Non-pigmented ciliary epithelial cell (primary cell): ENCODE data around the gene PROP1.
"Not testable (repeated sequence)": the region's sequence is repeated elsewhere in the genome, so short reads cannot be mapped to it uniquely, and the experiment has no call there.

Source experiments
- DNase-seq: peaks from one replicate; pipeline ENCODE4 v3.0.0-alpha.2; 2010; ENCODE audit warnings: low read depth

PROP1 gene

DNA sequence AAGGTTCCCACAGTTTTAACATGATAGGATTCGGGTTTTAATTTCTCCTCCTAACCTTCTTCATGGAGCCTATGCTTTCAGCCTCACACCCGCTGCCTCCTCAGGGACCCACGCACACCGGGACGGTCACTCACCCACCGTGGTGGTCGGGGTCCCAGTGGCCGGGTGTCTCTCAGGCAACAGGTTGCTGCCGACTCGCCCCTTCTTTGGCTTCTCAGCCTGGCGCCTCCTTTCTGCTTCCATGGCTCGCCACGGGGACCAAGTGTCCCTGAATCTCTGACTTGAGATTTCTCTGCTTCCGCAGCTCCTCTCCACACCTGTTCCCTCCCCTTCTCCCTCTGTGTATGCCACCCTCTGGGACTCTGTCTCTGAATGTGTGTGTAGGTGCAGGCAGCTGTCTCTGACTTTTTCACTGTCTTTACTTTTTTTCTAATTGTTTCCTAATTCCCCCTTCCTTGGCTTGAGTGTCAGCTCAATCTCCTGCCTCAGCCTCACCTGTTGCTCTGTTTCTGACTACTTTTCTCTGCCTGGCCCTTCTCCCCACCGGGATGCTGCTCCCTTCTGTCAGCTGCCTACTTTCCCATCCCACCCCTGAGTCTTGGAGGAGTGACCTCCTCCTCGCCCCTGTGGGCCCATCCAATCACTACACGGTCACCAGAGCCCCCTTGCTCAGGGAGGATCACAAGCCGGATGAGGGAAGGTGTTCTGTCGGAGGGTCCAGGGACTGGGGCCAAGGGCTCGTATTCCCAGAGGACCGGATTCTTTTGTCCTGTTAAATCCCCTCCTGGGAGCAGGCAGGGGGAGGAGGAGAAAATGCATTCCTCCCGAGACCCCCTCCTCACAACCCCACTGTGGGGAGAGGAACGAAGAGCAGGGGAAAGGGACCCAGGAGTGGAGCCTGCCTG is at the start of gene PROP1:
PROP1 (minus strand) TSS at position 552 of the 905 bp plus-strand sequence; CDS start at position 243, 309 bp downstream.
- DNase-seq = no peak

DNA sequence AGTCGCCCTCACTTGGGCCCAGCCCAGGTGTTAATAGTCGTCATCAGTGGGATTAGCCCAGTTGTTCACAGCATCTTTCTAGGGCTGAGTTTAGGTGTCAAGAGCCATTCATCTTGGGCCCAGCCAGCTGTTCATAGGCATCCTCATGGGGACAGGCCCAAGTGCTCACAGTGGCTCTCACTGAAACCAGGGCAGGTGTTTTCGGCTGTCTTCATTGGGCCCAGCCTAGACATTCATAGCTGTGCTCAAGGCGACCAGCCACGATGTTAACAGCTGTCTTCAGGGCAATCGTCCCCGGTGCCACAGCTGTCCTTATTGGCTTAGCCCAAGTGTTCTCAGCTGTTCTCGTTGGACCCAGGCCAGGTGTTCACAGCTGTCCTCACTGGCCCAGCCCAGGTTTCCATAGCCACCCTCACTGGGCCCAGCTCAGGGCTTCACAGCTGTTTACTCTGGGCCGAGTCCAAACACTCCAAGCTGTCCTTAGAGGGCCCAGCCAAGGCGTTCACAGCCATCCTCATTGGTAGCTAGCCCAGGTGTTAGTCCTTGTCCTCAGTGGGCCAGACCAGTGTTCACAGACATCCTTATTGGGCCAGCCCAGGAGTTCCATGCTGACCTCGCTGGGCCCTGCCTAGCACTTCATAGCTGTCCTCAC is 23.5 kb upstream of the PROP1 start:
- not testable (repeated sequence) for DNase-seq

DNA sequence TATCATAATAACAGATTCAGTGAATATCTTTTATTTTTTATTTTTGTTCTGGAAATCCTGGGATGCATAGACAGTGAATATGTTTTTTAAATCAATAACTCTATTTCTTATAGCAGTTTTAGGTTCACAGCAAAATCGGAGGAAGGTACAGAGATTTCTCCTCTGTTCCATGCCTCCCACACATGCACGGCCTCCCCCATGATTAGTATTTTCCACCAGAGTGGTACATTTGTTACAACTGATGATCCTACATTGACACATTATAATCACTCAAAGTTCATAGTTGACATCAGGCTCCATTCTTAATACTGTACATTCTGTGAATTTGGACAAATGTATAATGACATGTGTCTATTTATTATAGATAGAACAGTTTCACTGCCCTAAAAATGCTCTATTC is 16.7 kb upstream of the PROP1 start:
- not testable (repeated sequence) for DNase-seq

DNA sequence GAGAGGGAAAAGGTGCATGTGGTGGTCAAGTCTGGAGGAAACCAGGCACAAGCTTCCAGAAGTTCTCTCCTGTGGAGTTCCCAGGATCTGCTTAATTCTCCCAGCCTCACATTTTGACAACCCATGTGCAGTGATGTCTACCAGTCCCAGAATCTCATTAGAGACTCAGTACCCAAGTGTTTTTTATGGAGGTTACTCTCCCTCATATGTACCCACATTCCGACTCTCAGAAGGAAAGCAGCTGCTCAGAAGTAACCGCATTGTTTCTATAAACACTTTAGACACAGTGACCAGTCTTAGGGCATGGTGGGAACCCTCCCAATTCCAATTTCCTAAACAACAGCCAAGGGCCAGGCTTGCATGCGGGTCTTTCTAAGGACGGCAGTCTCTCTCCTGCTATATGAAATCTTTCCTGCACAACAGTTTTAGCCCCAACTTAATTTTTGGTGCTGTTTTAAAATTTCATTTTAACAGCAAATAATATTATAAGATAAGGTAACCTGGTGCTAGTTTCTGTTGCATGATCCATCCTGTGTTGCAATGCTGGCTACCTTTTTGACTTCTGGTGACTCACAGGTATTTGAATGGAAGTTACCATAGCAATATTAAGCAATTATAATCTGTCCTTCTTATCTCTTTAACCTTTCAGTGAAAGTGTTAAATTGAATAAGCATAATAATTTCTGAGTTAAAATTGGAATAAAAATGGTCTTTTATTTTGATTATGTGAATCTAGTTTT is 15.9 kb upstream of the PROP1 start:
- DNase-seq = not testable (repeated sequence)

DNA sequence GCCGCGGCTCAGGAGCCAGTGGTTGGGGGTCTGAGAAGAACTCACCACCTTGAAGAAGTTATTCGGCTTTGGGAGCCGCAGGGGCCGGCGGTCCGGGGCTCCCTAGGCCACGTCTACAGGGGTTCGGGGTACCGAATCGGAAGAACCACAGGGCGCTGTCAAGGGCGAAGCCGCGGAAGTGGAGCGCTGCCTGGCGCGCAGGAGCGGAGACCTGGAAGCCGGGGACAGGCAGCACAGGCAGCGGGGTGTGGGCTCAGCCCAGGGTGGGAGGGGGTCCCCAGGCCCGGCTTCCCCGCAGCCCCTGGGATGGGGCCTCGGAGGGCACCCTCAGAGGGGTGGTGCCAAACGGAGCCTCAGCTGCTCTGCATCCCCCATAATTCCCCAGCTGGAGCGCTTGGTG is 11.2 kb upstream of the PROP1 start:
- DNase-seq = not testable (repeated sequence)

DNA sequence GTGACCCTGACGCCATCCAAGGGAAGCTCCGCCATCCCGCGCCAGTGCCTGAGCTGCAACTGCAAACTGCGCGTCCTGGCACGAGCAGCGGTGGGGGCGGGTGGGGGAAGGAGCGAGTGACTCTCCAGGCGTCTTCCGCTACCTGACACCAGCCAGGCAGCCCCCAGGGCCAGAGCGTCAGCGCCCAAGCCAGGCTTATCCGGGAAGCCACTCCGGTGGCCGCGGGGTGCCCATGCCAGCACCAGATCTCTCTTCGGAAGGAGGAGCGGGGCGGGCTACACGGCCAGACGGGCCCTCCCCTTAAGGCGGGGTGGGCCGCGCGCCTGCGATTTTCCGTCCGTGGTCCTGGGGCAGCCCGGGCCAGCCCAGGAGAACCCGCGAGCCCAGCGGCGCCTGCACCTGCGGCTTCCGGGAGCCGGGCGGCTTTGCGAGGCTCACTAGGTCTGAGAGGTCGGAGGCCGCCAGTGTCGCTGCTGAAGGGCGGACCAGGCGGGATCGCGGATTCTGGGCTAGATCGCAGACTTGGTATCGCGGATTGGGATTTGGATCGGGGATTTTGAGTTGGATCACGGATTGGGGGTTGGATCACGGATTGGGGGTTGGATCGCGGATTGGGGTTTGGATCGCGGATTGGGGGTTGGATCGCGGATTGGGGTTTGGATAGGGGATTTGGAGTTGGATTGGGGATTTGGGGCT is 10.6 kb upstream of the PROP1 start:
- DNase-seq = not testable (repeated sequence)

DNA sequence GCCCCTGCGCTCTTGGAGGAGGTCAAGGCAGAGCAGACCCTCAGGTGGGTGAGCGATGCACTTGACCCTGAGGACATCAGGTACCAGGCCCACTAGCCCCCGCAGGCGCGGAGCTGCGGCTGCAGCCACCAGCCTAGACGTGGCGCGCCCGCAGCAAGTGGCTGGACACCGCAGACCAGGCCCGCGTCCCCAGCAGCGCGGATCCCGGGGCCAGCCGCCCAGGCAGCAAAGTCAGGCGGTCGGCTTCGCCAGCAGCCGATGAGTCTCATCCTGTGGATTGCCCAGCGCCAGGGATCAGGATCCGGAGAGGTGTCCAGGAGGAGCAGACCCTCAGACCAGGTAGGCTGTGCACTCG is 10.1 kb upstream of the PROP1 start:
- not testable (repeated sequence) for DNase-seq

DNA sequence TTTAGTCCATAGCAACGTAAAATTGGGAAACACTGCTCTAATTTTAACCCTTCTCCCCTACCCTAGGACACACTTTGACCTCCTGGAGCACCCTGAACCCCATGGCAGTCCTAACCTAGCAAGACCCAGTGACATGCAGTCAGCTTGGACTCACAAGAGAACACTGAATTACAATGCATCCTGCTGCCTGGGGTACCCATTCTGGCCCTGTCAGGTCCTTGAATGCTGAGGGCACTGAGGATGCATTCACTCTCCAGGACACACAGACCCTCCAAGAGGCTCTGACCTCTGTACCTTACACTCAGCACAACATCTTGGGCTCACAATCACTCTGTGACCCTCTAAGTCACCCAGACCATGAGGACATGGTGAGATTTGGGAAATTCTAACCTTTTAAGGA is 1.8 kb upstream of the PROP1 start:
- no peak for DNase-seq

DNA sequence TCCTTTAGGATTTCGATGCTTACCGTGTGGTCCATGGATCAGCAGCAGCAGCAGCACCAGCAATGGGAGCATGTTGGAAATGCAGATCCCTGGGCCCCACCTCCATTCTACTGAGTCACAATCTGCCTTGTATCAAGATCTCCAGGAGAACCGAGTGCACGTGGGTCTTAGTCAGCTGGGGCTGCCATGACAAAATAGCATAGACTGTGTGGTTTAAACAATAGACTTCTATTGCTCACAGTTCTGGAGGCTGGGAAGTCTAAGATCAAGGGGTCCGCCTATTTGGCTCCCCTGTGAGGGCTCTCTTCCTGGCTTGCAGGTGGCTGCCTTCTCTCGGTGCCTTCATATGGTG is 1.3 kb upstream of the PROP1 start:
- no peak for DNase-seq

DNA sequence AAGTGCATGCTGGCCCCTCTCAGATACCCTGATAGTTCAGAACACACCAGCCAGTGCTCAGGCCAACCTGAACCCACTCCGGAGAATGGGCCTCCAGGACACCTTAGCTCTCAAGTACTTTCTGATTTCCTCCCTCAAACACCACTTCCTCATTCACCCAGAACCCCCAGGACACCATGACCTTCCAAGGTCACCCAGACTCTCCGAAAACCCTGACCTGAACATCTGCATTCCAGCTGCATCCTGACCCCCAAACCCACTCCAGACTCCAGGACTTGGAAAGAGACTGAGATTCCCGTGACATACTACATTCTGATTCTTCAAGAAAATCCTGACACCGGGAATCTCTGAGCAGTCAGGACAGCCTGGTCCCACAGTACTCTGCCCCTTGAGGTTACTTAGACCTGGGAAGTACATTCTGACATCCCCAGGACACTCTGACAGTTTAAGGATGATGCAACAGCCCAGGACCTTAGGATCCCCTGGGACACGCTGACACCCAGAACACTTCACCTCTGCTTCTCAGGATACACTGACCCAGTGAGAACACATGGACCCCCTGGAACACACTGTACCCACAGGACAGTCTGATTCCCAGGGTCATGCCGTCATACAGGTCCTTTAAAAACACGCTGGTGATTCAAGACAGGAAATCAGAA is 747 bp upstream of the PROP1 start:
- DNase-seq = no peak

DNA sequence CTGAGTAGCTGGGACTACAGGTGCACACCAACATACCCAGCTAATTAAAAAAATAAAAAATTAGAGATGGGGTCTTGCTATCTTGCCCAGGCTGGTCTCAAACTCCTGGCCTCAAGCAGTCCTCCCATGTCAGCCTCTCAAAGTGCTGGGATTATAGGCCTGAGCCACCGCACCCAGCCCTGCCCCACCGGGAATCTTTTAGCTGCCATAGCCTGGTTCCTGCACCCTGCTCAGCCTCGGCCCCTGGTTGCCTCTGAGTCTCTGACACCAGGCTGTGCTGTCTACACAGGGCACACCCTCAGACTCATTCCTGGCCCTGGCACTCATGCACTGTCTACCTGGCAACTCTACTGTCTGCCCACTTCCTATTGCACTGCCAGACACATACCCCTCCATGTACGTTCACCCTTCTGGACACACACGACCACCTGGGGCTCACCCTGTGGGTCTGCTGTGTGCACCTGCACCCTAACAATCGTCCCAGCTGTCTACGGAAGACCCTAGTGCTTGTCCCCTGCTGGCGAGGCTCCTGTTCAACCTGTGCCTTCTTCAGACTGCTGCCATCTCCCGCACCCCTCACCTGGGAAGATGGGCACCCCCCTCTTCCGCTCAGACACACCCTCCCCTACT is 1.4 kb downstream of the PROP1 start:
- DNase-seq = no peak

DNA sequence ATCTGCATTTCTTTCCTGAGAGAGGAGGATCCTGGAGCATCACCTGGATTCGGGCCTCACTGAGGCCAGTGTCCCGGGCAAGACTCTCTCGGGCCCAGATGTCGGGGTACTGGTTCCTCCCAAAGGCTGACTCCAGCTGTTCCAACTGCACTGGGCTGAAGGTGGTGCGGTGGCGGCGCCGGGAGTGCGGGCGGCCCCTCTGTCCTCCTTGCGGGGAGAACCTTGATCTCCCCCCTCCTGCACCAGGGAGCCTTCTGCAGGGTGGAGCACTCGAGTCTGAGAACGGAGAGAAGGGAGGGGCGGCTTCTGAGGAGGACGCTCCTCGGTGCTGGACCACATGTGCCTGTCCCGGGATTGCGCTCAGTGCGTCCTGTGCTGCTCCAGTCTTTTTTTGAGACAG is 2.0 kb downstream of the PROP1 start:
- no peak for DNase-seq

DNA sequence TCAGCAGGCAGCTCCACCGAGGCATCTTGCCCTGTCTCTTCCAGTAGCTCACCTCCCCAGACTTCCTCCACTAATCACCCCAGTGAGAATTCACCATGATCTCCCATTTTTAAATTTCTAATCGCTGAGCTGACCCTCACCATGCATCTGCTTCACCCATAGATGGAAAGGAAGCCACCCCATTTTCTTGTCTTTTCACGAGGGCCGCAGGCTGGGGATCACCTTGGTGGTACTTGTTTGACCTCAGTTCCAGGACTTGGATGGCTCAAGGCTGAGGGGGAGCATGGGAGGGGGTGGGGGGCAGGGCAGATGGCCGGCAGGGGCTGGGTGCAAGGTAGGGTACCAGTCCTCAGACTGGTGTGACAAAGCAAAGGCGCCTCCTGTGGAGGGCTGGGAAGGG is 3.6 kb downstream of the PROP1 start:
- DNase-seq = no peak

DNA sequence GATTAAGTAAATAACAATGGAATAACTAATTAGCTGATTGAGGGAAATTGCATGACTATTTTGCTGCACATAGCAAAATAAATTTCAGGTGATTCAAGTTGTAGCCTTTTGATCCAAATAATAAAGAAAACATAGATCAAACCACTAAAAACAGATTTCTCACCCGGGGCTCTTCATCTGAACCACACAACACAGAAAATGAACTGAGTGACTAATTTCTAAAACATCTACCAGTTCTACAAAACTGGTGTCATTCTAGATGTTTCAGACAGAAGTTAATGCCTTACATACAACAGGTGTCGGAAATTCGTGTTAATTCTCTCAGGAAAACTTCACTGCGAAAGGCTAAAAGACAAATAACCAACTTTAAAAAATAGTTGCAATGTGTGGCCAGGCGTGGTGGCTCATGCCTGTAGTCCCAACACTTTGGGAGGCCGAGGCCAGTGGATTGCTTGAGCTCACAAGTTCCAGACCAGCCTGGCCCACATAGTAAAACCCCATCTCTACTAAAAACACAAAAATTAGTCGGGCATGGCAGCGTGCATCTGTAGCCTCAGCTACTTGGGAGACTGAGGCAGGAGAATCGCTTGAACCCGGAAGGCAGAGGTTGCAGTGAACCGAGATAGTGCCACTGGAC is 6.9 kb downstream of the PROP1 start:
- no peak for DNase-seq

DNA sequence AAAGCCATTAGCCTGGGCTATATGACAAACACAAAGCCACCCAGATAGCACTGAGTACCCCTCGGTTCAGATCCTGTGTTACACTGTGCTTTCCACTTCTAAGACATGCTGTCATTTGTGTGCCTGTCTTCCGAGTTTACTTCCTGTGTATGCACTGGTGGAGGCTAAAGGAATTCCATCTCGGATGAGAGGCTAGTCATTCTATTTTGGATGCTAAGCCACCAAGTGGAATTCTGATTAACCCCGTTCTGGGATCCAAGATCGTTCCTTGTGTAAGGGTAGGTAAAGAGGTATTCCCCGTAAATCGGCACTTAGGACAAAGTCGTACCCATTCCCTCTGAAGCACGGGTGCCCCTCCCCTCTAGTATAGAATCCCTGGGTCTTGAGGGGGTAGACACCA is 8.7 kb downstream of the PROP1 start:
- DNase-seq = no peak

DNA sequence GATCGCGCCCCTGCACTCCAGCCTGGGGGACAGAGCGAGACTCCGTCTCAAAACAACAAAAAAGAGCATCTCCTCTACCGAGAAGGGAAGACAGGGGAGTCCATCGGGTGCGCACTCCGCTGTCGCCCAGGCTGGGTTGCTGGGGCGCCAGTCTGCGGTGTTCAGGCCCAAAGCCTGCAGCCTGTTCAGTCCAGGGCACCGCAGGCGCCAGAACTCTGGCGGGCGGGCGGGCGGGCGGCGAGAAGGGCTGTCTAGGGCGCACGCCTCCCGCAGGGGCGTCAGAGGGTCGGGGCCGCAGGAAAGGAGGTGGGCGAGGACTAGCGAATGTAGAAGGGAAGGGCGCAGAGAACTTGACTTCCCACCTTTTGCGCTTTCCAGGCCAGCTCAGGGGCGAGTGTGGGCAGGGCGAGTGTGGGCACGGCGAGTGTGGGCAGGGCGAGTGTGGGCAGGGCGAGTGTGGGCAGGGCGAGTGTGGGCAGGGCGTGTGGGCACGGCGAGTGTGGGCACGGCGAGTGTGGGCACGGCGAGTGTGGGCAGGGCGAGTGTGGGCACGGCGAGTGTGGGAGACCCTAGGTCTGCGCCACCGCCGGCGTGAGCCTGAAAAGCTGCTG is 10.5 kb downstream of the PROP1 start:
- no peak for DNase-seq

DNA sequence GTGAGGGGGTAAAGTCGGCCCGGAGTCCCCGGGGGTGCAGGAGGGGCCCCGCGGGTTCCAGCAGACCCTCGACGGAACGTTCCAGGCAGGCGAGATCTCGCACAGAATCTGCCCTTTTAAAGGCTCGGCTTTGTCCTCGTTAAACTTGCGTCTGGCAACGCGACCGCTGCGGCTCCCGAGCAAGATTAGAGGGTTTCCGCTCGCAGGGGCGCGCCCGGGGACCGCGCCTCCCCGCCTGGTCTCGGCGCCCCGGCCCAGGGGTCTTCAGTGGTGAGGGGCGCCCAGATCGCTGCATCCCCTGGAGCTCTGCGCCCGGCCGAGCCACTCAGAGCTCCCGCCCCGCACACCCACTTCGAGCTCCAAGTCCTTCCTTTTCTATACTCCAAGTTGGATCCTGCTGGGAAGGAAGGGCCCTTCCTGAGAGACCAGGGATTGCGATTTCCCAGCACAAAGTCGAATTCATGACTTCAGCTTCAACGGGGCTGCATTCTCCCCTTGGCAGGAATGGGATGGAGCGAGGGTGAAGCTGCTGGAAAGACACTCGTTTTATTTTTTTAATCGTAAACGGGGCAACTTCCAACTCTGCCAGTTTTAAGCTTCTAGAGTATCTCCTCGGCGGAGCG is 11.3 kb downstream of the PROP1 start:
- DNase-seq = no peak

DNA sequence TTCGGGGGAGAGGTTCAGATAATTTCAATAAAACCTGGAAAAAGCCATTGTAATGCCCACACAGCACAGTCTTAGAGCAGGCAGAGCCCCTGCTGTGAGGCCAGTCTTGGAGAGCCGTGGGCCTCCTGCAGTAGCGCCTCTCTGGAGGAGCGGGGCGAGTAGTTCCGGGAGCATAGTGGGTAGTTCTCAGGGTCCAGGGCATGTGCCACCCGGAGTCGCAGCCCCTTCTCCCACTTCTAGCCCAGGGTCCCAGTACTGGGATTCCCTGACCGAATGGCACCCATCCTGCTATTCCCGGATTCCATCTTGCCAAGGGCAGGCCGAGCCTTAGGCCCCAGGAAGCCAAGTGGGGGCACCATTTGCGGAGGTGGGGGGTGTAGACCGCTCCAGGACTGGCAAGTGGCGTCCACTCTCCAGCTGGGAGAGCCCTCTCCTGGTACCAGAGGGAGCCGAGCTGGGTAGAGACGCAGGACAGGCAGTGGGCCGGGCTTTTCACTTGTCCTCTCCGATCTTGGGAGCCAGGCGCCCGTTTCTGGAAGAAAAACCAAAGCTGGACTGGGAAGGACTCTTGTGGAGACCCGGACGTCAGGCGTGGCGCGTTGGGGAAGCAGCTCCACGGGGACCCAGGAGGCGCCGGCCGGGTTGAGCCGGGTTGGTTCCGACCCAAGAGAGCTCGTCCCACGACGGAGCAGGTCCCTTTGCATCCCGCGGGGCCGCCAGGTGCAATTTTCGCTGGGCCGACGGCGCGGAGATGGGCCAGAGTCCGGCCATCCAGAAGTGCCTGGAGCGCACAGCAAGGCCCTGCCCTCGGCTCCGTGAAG is 12.1 kb downstream of the PROP1 start:
- no peak for DNase-seq

DNA sequence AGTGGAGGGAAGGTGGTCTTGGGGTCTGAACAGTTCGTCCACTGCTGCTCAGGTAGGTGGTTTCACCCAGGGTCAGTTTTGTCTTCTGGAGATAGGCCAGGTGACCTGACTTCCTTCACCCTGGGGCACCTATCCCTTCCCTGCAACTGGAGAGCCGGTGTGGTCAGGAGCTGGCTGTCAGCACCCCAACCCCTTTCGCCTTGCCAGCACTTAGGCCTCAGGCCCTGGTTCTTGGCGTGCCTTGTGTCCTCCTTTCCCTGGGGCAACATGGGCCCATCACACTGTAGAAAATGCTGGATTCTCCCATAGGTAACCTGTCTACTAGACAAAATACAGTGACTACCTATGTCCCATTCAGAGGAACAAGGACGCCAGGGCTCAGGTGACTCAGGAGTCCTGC is 13.1 kb downstream of the PROP1 start:
- no peak for DNase-seq
